H9 (cell line): ENCODE results near the gene ADAMTS2. TPM values are rescaled to one million over a fixed set of nuclear protein-coding genes. Genes with fewer than 3 reads are reported as not detected.

Source experiments
- DNase-seq: peaks from one replicate; pipeline ENCODE4 v3.0.0-alpha.2; 2017
- H2AFZ ChIP-seq: one replicate; pipeline ENCODE4 v1.6.1; 2013; ENCODE audit warnings: mild to moderate bottlenecking, low read length, control low read depth, moderate library complexity
- H2AK5ac ChIP-seq: 2 replicates; pipeline ENCODE4 v1.6.1; 2013; ENCODE audit warnings: low read length, control low read depth, mixed read lengths; ENCODE audit not compliant: insufficient read length
- H2BK120ac ChIP-seq: one replicate; pipeline ENCODE4 v1.6.1; 2013; ENCODE audit warnings: low read depth, mild to moderate bottlenecking, low read length, control low read depth, inconsistent platforms; ENCODE audit not compliant: poor library complexity, severe bottlenecking
- H2BK12ac ChIP-seq: 2 replicates; pipeline ENCODE4 v1.6.1; 2013; ENCODE audit warnings: low read length, control low read depth, mixed read lengths, low read depth; ENCODE audit not compliant: insufficient read length
- H2BK15ac ChIP-seq: 2 replicates; pipeline ENCODE4 v1.6.1; 2013; ENCODE audit warnings: low read depth, low read length, control low read depth
- H2BK20ac ChIP-seq: one replicate; pipeline ENCODE4 v1.6.1; 2013; ENCODE audit warnings: low read depth, mild to moderate bottlenecking, low read length, control low read depth, inconsistent platforms; ENCODE audit not compliant: poor library complexity, severe bottlenecking
- H2BK5ac ChIP-seq: 2 replicates; pipeline ENCODE4 v1.6.1; 2013; ENCODE audit warnings: low read length, control low read depth, mixed read lengths; ENCODE audit not compliant: insufficient read length
- H3K14ac ChIP-seq: 2 replicates; pipeline ENCODE4 v1.6.1; 2013; ENCODE audit warnings: low read length, control low read depth; ENCODE audit not compliant: insufficient read depth
- H3K18ac ChIP-seq: 2 replicates; pipeline ENCODE4 v1.6.1; 2013; ENCODE audit warnings: low read depth, mild to moderate bottlenecking, mixed read lengths, low read length, control low read depth; ENCODE audit not compliant: insufficient read length
- H3K23ac ChIP-seq: 2 replicates; pipeline ENCODE4 v1.6.1; 2013; ENCODE audit warnings: low read length, control low read depth, mixed read lengths, low read depth; ENCODE audit not compliant: insufficient read length
- H3K23me2 ChIP-seq: 2 replicates; pipeline ENCODE4 v1.6.1; 2013; ENCODE audit warnings: low read depth, mild to moderate bottlenecking, mixed read lengths, low read length, control low read depth; ENCODE audit not compliant: insufficient read length, poor library complexity, severe bottlenecking
- H3K27ac ChIP-seq: 2 replicates; pipeline ENCODE4 v1.5.1; 2013; ENCODE audit warnings: low read length, control low read depth, mixed read lengths, low read depth; ENCODE audit not compliant: insufficient read length
- H3K27me3 ChIP-seq: 2 replicates; pipeline ENCODE4 v1.6.1; 2013; ENCODE audit warnings: low read length, control low read depth, inconsistent platforms; ENCODE audit not compliant: insufficient read depth
- H3K4ac ChIP-seq: 2 replicates; pipeline ENCODE4 v1.6.1; 2013; ENCODE audit warnings: low read depth, mild to moderate bottlenecking, control low read depth, inconsistent platforms, low read length, moderate library complexity
- H3K4me1 ChIP-seq: 2 replicates; pipeline ENCODE4 v1.6.1; 2013; ENCODE audit warnings: low read length, control low read depth, inconsistent platforms; ENCODE audit not compliant: insufficient read depth
- H3K4me2 ChIP-seq: 2 replicates; pipeline ENCODE4 v1.6.1; 2013; ENCODE audit warnings: low read length, control low read depth, mixed read lengths; ENCODE audit not compliant: insufficient read length, insufficient read depth
- H3K56ac ChIP-seq: 2 replicates; pipeline ENCODE4 v1.6.1; 2013; ENCODE audit warnings: low read depth, mild to moderate bottlenecking, mixed read lengths, low read length, control low read depth; ENCODE audit not compliant: insufficient read length
- H3K79me1 ChIP-seq: 2 replicates; pipeline ENCODE4 v1.6.1; 2013; ENCODE audit warnings: low read depth, mild to moderate bottlenecking, moderate library complexity, low read length, control low read depth, inconsistent platforms; ENCODE audit not compliant: insufficient read depth, poor library complexity, severe bottlenecking
- H3K79me2 ChIP-seq: 2 replicates; pipeline ENCODE4 v1.6.1; 2013; ENCODE audit warnings: low read length, control low read depth, inconsistent platforms; ENCODE audit not compliant: insufficient read depth
- H3K9ac ChIP-seq: 2 replicates; pipeline ENCODE4 v1.6.1; 2013; ENCODE audit warnings: low read length, control low read depth, mixed read lengths; ENCODE audit not compliant: insufficient read length; ENCODE audit errors: extremely low read depth
- H3K9me3 ChIP-seq: one replicate; pipeline ENCODE4 v1.6.1; 2013; ENCODE audit warnings: low read depth, low read length, inconsistent platforms; ENCODE audit not compliant: control insufficient read depth
- H3T11ph ChIP-seq: one replicate; pipeline ENCODE4 v1.6.1; 2013; ENCODE audit warnings: mild to moderate bottlenecking, low read length, control low read depth, inconsistent platforms
- H4K20me1 ChIP-seq: one replicate; pipeline ENCODE4 v1.6.1; 2013; ENCODE audit not compliant: control insufficient read depth, insufficient read length, insufficient read depth
- H4K5ac ChIP-seq: 2 replicates; pipeline ENCODE4 v1.6.1; 2013; ENCODE audit warnings: low read depth, mild to moderate bottlenecking, mixed read lengths, low read length, control low read depth; ENCODE audit not compliant: insufficient read length
- H4K8ac ChIP-seq: replicated peaks from 2 replicates; pipeline ENCODE4 v1.6.1; 2013; ENCODE audit warnings: low read length, control low read depth, mixed read lengths, low read depth; ENCODE audit not compliant: insufficient read length
- H4K91ac ChIP-seq: 2 replicates; pipeline ENCODE4 v1.6.1; 2013; ENCODE audit warnings: low read depth, mild to moderate bottlenecking, moderate library complexity, mixed read lengths, low read length, control low read depth; ENCODE audit not compliant: insufficient read length
- H3K27ac Mint-ChIP-seq, 3 experiments: 2 replicates in 2 of 3; 3 replicates in 1 of 3; pipeline ENCODE4 v1.8.0; 2020 to 2021; ENCODE audit warnings: mixed read lengths in 3 of 3, mild to moderate bottlenecking in 1 of 3, moderate library complexity in 1 of 3
- H3K27me3 Mint-ChIP-seq: 2 replicates; pipeline ENCODE4 v1.8.0; 2021; ENCODE audit warnings: low read depth, mild to moderate bottlenecking, moderate library complexity, mixed read lengths
- H3K36me3 Mint-ChIP-seq, 3 experiments: 2 replicates in 2 of 3; 3 replicates in 1 of 3; pipeline ENCODE4 v1.8.0; 2020 to 2021; ENCODE audit warnings: low read depth in 3 of 3, mixed read lengths in 3 of 3; ENCODE audit not compliant: insufficient read depth in 1 of 3
- H3K4me1 Mint-ChIP-seq, 2 experiments: 2 replicates each; pipeline ENCODE4 v1.8.0; 2020; ENCODE audit warnings: mixed read lengths in 2 of 2
- H3K4me3 Mint-ChIP-seq, 2 experiments: 2 replicates in 1 of 2; 3 replicates in 1 of 2; pipeline ENCODE4 v1.8.0; 2020 to 2021; ENCODE audit warnings: mild to moderate bottlenecking in 2 of 2, mixed read lengths in 2 of 2, moderate library complexity in 1 of 2
- H3K9me3 Mint-ChIP-seq, 2 experiments: 2 replicates in 1 of 2; 3 replicates in 1 of 2; pipeline ENCODE4 v1.8.0; 2020; ENCODE audit warnings: mild to moderate bottlenecking in 2 of 2, mixed read lengths in 2 of 2, moderate library complexity in 1 of 2
- WGBS: extraction: QIAGEN DNeasy Blood & Tissue Kit; methylation state at CpG from one replicate; pipeline ENCODE4 v1.1.7; 2013; ENCODE audit warnings: missing lambda C conversion rate, low lambda C conversion rate, mixed read lengths; ENCODE audit not compliant: insufficient read length; ENCODE audit errors: extremely low coverage; 5-methylcytosine and 5-hydroxymethylcytosine counted together
- total RNA-seq: library from RNA; stranded (reverse); gene quantifications from 2 replicates; pipeline ENCODE4 v1.2.1, GENCODE V29; 2021
- TF ChIP-seq, protein P1 (sequence below): fragments of 200-600 bp; sonication (generic); conservative IDR thresholded peaks from 3 replicates; pipeline ENCODE4 v1.8.0; 2021; ENCODE audit warnings: antibody characterized with exemption, mild to moderate bottlenecking

ADAMTS2 gene
- total RNA-seq, 1 experiment from 2014 or later = 5.4 TPM

DNA sequence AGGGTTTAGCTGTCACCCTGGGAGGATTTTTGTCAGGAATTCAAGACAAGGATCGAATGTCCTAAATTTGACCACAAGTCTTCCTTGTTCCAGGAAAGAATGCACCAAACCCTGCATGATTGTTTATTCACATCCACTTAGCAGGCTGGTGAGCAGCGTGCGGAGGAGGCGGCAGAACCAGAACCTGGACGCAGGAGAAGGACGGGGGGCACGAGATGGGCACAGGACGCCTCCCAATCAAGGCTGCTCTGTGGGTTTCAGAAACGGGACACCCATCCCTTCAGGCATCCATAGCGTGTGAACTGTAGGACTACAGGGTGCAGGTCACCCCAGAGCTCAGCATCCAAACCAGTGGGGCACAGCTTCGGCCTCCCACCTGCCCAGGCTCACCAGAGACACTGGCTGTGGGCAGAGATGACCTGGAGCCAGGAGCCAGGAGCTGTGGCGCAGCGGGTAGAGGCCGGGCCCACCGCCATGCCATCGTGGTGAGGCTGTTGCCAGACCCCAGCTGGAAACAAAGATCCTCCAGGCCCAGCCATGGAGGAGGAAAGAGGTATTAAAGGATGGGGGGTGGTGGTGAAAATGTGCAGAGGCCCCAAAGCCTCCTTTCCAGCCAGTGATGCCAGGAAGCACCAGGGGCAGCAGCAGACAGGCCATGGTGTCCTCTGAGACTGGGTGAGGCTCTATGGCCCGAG lies 32.3 kb upstream of the ADAMTS2 start:
- no peaks in the 10 kb centered on the region for H3K79me2 ChIP-seq
- no peak overlapping the region for H4K91ac ChIP-seq
- H2AFZ ChIP-seq = no peak overlapping the region
- Mint-ChIP-seq H3K9me3 (peaks cover 8 to 12% of the 10 kb centered on the region in 2 experiments; a peak in 3 of 5 replicates), H3K4me1 (peaks cover 0 to 5% of the 10 kb centered on the region in 2 experiments; a peak in 2 of 4 replicates), H3K36me3 (peaks cover 0 to 5% (median 4%) of the 10 kb centered on the region in 3 experiments; a peak in 5 of 7 replicates), H3K4me3 (no peak overlapping the region), H3K27me3 (peaks cover 7% of the 10 kb centered on the region), H3K27ac (peak overlapping the region in 2 of 3 experiments; percentile 39 to 51; a peak in 2 of 7 replicates)
- H3K23me2 ChIP-seq = no peaks in the 10 kb centered on the region
- H2BK20ac ChIP-seq = no peak overlapping the region
- H3K27ac ChIP-seq = no peak overlapping the region
- H2AK5ac ChIP-seq = no peak overlapping the region
- no peak overlapping the region for H2BK5ac ChIP-seq
- H3K23ac ChIP-seq = no peak overlapping the region
- no peak overlapping the region for H2BK15ac ChIP-seq
- no peaks in the 10 kb centered on the region for H4K20me1 ChIP-seq
- H3K14ac ChIP-seq = no peak overlapping the region
- no peaks in the 10 kb centered on the region for H3K4me1 ChIP-seq
- no peak overlapping the region for H3K18ac ChIP-seq
- H3K9ac ChIP-seq = no peak overlapping the region
- WGBS = no CpG with 5 or more reads among the region's 17 CpGs
- no peaks in the 10 kb centered on the region for H3K79me1 ChIP-seq
- no peak overlapping the region for H3K4me2 ChIP-seq
- H2BK12ac ChIP-seq = no peak overlapping the region
- TF ChIP-seq, protein P1, sequence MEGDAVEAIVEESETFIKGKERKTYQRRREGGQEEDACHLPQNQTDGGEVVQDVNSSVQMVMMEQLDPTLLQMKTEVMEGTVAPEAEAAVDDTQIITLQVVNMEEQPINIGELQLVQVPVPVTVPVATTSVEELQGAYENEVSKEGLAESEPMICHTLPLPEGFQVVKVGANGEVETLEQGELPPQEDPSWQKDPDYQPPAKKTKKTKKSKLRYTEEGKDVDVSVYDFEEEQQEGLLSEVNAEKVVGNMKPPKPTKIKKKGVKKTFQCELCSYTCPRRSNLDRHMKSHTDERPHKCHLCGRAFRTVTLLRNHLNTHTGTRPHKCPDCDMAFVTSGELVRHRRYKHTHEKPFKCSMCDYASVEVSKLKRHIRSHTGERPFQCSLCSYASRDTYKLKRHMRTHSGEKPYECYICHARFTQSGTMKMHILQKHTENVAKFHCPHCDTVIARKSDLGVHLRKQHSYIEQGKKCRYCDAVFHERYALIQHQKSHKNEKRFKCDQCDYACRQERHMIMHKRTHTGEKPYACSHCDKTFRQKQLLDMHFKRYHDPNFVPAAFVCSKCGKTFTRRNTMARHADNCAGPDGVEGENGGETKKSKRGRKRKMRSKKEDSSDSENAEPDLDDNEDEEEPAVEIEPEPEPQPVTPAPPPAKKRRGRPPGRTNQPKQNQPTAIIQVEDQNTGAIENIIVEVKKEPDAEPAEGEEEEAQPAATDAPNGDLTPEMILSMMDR = no peak
- H3K56ac ChIP-seq = no peak overlapping the region
- no peak overlapping the region for H3T11ph ChIP-seq
- H3K27me3 ChIP-seq = no peaks in the 10 kb centered on the region
- no peak overlapping the region for H4K5ac ChIP-seq
- H3K4ac ChIP-seq = no peak overlapping the region
- no peak overlapping the region for H4K8ac ChIP-seq
- H3K9me3 ChIP-seq = no peaks in the 10 kb centered on the region
- H2BK120ac ChIP-seq = no peak overlapping the region
- peak; percentile 12 for DNase-seq
